ELF-1 (cell line): Measurements from ENCODE around the gene HIF1A.
"Not testable (repeated sequence)": the region's sequence is repeated elsewhere in the genome, so short reads cannot be mapped to it uniquely, and the experiment has no call there.

Experiments
- DNase-seq: peaks from one replicate; pipeline ENCODE4 v3.0.0-alpha.2; 2016; ENCODE audit warnings: low read depth, low spot score

HIF1A gene

DNA sequence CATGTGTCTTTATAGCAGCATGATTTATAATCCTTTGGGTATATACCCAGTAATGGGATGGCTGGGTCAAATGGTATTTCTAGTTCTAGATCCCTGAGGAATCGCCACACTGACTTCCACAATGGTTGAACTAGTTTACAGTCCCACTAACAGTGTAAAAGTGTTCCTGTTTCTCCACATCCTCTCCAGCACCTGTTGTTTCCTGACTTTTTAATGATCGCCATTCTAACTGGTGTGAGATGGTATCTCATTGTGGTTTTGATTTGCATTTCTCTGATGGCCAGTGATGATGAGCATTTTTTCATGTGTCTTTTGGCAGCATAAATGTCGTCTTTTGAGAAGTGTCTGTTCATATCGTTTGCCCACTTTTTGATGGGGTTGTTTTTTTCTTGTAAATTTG lies 12.5 kb downstream of the HIF1A start:
- DNase-seq, result not testable (repeated sequence)

DNA sequence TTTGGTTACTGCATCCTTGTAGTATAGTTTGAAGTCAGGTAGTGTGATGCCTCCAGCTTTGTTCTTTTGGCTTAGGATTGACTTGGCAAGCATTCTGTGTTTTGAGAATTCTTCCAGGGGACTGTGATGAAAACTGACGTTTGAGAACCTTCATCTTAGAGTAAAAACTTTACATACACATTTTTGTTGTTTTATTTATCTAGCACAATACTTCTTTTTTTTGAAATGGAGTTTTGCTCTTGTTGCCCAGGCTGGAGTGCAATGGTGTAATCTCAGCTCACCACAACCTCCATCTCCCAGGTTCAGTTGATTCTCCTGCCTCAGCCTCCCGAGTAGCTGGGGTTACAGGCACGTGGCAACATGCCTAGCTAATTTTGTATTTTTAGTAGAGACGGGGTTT lies 13.4 kb downstream of the HIF1A start:
- DNase-seq, result not testable (repeated sequence)

DNA sequence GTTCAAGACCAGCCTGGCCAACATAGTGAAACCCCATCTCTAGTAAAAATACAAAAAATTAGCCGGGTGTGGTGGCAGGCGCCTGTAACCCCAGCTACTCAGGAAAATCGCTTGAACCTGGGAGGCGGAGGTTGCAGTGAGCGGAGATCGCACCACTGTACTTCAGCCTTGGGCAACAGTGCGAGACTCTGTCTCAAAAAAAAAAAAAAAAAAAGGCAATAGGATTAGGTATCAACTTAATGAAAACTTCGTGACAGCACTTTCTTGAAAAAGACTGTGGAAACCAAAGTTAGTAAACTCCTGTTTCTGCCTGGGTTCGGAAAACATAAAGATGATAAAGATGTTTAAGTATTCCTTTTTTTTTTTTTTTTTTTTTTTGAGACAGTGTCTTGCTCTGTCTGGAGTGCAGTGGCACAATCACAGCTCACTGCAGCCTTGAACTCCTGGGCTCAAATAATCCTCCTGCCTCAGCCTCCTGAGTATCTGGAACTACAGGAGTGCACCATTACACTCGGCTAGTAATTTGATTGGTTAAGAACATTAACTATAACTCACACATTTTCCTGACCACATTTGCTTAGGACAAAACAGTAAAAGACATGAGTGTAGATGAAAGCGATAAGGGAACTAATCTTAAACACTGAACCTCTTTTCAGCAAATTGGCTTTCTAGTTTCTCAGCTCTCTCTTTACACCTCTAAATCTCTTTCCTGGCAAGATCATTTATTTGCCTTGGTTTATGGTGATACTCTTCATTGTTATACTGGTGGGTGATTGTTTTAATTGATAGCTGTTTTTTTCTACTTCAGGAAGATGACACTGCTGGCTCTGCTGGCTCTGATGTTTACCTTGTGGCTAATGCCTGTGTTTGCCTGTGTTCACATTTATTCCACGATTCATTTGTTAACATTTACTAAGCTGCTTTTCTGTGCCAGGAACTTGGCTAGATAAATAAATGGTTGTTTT lies 15.8 kb downstream of the HIF1A start:
- no peak for DNase-seq

DNA sequence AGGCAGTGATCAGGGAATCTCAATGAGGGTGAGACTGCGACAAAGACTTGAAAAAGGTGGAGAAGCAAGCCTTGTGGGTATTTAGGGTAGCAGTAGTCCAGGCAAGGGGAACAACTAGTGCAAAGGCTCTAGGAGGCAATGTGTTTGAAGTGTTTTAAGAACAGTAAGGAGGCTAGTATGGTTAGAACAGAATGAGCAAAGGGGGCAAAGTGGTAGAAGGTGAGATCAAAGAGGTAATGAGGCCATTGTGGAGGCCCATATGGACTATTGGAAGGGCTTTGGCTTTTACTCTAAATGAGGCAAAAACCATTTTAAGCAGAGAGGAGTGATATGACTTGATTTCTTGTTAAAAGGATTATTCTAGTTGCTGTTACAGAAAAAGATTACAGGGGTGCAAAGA lies 16.8 kb downstream of the HIF1A start:
- no peak for DNase-seq

DNA sequence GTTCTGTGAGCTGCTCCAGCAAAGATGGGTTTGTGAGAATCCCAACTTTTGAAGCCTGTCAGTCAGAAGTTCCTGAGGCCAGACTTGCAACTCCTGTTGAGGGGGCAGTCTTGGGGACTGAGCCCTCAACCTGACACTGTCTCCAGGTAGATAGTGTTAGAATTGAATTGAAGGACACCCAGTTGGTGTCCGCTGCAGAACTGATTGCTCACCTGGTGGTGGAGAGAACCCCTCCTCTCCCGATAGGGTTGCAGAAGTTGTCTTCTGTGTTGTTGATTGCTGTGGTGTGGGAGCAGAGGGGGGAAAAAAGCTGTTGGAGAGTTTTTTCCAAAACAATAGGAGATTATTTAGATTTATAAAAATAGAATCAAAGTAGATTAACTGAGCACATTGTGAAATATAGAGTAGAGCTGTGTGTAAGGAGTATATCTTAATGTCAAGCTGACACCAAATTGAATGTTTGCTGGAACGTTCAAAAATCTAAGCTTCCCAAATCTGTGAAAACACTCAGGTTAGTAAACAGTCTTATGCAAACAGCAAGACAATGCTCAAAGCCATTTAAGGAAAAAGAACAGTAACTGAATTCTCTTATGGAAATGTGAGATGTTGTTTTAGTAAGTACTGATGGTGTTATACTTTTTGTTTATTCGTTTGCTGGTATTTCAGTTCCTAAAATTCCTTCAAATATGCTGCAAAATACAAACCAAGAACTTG lies 18.6 kb downstream of the HIF1A start:
- DNase-seq, result no peak

DNA sequence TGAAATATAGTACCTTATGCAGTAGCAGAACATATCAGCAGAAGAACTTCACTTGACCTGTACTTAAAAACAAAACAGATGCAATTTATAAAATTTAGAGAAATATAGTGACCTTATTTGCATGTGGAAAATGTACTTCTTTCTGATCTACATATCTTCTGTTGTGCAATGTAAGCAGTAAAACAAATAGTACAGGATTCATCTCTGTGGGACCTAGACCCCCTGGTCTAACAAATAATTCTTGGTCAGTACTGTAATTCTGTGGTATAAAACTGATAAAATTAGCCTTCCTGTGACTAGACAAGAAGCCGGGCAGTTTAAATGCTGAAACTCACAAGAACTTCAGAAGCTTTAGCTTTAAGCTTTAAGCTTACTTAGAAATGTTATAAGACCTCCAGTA lies 21.6 kb downstream of the HIF1A start:
- DNase-seq, result no peak

DNA sequence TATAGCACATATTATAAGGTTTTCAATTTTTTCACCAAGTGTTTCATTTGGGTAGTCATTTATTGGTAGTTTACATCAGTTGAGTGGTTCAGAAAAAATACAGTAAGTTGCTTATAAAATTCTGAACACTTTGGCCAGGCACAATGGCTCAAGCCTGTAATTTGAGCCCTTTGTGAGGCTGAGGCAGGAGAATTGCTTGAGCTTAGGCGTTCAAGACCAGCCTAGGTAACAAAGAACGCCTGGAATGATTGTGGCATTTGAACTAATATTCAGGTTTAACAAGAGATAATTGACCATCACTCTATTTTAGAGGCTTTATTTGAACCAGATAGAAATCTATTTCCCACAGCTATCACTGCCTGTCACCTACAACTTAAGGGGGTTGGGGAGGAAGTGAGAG lies 22.7 kb downstream of the HIF1A start:
- no peak for DNase-seq

DNA sequence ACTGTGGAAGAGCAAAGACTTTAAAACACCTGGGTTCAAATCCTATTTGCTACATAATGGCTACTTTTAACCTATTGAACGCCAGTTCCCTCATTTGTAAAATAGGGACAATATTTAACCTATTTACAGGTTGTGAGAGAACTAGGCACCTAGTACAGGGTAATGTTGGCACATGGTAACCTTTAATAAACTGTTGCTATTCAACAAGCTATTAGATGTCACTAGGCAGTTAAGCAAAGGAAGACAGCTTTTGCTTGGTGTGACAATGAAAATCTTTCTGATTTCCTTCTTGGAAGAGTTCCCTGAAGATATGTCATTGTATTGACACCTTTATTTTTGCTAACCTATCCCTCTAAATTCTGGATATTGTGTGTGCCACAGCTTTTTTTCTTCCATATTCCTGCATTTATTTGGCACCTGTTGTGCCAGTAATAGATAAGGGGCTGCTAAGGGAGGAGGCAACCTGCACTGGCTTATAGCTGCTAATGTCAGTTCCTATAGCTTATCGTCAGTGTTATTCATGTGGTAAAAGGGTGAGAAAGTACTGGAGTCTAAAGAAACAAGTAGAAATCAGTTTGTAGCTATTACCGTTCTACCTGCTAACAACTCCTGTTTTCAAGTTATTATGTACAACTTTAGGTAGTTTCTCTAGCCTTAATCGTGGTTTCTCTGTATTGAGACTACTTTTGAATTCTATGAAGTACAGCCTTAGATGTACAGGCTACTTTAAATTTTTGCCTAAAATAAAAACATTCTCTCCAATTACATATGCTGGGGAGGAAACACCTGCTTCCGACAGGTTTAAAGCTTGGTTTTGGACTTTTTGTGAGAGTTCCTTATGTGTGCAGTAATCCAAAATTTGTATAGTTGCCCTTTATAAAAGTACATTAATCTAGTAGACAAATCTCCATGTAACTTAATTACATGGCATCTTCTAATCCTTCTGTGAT lies 24.3 kb downstream of the HIF1A start:
- DNase-seq, result no peak

DNA sequence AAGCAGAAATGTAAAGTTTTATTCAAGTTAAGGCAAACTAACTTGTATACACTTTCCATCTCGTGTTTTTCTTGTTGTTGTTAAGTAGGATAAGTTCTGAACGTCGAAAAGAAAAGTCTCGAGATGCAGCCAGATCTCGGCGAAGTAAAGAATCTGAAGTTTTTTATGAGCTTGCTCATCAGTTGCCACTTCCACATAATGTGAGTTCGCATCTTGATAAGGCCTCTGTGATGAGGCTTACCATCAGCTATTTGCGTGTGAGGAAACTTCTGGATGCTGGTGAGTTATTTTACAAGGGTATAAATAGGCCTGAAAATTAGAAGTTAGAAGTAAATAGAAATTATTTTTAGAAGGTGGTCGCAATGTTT lies 25.0 kb downstream of the HIF1A start:
- no peak for DNase-seq

DNA sequence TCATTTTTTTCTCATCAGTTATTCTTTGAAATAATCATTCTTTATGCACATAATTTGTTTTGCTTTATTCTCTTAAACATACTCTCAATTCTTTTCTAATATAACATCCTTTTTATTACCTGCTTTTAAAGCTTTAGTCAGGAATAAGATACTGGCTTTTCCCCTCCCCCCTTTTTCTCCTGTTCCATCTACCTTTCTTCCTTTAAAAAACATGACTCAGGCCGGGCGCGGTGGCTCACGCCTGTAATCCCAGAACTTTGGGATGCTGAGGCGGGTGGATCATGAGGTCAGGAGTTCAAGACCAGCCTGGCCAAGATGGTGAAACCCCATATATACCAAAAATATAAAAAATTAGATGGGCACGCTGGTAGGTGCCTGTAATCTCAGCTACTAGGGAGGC lies 25.4 kb downstream of the HIF1A start:
- DNase-seq, result no peak

DNA sequence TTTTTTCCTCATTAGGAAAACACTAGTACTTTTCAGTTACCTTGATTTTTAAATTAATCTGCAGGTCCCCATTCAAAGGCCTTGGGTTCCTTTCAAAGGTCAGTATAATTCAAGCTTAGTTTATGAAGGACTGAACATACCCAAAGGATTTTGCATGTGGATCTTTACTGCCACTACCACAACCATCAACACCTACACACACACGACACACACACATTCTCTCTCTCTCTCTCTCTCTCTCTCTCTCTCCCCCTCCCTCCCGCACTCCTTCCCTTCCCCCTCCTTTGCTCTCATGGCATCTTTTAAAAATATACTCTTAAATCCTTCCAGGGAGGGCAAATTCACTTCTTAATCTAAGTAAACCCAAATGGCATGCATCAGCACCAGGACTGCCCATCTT lies 28.8 kb downstream of the HIF1A start:
- no peak for DNase-seq

DNA sequence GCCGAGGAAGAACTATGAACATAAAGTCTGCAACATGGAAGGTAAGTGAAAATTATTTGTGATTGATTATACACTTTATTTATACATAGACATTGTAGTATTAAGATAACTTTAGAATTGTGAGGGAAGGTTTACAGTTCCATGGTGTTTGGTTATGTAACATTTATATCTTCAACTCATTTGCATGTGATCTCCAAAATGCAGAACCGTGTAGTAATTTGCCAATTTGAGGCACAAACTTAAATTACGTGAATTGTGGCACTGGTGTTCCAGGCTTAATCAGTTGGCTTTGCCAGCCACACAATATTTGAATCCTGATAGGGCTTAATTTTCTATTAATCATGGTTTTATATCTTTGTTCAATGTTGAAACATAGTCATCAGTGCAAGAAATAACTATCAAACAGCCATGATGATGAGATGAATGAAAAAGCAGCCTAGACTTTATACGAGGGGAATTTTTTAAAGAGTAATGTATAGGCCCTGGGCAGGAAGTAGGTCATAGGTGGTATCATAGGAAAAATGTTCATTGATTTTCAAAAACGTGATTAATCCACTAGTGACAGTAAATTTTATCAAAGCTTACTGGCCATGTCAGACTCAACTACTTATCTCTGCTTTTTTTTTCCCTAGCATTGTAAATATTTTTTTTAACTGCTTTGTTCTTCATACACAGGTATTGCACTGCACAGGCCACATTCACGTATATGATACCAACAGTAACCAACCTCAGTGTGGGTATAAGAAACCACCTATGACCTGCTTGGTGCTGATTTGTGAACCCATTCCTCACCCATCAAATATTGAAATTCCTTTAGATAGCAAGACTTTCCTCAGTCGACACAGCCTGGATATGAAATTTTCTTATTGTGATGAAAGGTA lies 31.7 kb downstream of the HIF1A start:
- no peak for DNase-seq

DNA sequence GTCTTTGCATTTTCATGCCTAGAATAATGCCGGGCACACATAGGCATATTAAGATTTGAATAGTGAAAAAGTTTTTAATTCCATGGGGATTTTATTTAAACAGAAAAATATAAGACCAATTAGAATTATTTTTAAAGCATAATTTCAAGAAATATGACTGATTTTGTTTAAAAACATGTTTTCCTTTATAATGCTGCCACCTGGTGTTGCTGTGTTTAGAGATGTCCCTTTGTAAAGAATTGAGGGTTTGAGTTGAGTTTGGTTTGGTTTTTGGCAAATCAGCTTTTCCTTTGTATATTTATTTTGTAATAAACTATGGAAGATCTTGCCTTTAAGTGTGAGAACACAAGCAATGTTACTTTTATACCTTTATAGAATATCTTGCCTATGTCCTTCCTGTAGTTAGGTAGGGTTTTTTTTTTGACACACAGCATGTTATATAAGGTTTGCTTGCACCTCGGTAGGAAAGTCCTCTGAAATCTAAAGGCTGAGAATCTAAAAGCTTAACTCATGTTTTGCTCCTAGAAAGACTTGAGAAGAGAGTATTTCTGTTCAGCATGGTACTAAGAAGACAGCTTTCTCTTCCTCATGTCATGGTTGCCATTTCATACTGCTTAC lies 35.6 kb downstream of the HIF1A start:
- DNase-seq, result no peak

DNA sequence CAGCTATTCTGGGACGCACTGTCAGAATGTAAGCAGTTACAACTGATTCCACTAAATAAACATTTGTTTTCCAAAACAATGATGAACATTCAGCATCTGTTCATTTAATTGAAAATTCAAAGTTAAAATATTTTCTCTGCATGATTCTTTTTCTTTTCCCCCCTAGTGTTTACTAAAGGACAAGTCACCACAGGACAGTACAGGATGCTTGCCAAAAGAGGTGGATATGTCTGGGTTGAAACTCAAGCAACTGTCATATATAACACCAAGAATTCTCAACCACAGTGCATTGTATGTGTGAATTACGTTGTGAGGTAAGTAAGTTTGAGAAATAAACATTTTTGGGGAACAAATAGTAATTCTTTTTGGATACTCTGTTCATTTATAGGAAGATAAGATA lies 38.7 kb downstream of the HIF1A start:
- DNase-seq, result no peak

DNA sequence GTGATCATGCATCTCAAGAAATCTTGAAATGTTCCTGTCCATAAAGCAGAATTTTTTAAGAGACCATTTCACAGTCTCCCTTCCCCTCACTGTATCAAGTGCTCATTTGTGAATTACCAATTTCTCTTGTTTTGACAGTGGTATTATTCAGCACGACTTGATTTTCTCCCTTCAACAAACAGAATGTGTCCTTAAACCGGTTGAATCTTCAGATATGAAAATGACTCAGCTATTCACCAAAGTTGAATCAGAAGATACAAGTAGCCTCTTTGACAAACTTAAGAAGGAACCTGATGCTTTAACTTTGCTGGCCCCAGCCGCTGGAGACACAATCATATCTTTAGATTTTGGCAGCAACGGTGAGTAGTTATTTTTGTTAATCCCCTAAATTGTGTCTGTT lies 41.4 kb downstream of the HIF1A start:
- no peak for DNase-seq

DNA sequence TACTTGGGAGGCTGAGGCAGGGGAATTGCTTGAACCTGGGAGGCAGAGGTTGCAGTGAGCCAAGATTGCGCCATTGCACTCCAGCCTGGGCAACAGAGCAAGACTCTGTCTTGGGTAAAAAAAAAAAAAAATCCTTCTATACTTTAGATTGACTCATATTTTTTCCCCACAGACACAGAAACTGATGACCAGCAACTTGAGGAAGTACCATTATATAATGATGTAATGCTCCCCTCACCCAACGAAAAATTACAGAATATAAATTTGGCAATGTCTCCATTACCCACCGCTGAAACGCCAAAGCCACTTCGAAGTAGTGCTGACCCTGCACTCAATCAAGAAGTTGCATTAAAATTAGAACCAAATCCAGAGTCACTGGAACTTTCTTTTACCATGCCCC lies 42.6 kb downstream of the HIF1A start:
- no peak for DNase-seq

DNA sequence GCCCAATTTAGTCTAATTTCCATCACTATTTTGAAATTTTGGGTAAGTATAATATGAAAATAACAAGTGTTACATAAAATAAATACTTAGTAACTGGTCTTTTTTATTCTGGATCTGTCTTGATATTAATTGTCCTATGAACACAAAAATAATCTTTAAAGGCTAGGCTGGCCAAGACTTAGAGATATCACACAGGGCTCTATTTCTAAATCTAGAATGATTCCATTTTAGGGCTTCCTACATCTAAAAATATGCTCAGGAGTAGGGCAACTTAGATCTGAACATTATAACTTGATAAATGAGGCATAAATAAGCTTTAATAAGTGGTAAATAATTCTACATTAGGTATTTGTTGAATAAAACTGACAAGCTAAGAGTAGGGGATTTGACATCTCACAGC lies 43.8 kb downstream of the HIF1A start:
- DNase-seq, result no peak

DNA sequence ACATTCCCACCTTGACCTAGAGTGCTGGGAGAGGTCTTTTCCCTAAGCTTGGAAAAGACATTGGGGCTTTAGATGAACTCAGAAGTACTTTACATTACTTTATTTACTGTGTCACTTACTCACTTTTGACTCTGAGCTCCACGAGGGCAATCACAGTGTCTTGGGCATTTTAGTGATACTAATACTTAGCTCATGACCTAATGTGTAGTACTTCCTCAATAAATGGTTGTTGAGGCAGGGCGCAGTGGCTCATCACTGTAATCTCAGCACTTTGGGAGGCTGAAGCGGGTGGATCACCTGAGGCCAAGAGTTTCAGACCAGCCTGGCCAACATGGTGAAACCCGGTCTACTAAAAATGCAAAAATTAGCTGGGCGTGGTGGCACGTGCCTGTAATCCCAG lies 47.1 kb downstream of the HIF1A start:
- no peak for DNase-seq

DNA sequence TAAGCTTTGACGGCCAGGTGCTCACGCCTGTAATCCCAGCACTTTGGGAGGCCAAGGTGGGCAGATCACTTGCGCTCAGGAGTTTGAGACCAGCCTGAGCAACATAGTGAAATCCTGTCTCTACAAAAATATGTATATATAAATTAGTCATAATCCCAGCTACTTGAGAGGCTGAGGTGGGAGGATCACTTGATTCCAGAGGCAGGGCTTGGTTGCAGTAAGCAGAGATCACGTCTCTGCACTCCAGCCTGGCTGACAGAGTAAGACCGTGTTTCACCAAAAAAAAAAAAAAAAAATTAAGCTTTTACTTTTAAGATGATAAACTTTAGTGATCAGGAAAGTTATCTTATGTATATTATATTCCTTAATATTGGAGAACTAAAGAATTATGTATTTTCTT lies 48.9 kb downstream of the HIF1A start:
- DNase-seq, result no peak

DNA sequence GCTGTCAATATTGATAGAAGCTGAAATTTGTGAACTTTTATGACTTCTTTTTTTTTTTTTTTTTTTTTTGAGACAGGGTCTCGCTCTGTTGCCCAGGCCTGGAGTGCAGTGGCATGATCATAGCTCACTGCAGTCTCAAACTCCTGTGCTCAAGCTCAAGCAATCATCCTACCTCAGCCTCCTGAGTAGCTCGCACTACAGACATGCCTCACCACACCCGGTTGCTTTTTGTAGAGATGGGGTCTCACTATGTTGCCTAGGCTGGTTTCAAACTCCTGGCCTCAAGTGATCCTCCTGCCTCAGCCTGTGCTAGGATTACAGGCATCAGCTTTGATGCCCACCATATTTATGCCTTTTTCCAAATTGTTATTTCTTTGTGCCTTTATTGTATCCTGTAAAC lies 51.0 kb downstream of the HIF1A start:
- DNase-seq, result not testable (repeated sequence)

DNA sequence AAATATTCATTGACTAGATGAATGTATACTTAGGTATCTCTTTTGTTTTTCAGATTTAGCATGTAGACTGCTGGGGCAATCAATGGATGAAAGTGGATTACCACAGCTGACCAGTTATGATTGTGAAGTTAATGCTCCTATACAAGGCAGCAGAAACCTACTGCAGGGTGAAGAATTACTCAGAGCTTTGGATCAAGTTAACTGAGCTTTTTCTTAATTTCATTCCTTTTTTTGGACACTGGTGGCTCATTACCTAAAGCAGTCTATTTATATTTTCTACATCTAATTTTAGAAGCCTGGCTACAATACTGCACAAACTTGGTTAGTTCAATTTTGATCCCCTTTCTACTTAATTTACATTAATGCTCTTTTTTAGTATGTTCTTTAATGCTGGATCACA lies 51.6 kb downstream of the HIF1A start:
- DNase-seq, result no peak
